OCI-LY7 (cell line): ENCODE data around the gene FGGY. TPM values are rescaled to one million over a fixed set of nuclear protein-coding genes. Genes with fewer than 3 reads are reported as not detected.

Experiments used
- BruUV-seq: library from RNA; stranded (reverse); fragments of 400-500 nt; replicated peaks from 2 replicates; lab custom pipeline; 2021; lab: Mats Ljungman, UMichigan
- CTCF ChIA-PET: fragments of 300-600 bp; sonication (Branson Sonifier 250); formaldehyde crosslinking; loops from one replicate; lab custom pipeline; 2022; ENCODE audit warnings: antibody characterized with exemption; ENCODE audit not compliant: unreplicated experiment; lab: Charles Lee
- POLR2A ChIA-PET: fragments of 300-600 bp; sonication (Branson Sonifier 250); formaldehyde crosslinking; loops from one replicate; lab custom pipeline; 2022; ENCODE audit warnings: antibody characterized with exemption; lab: Charles Lee
- DNase-seq: peaks from one replicate; pipeline ENCODE4 v3.0.0-alpha.2; 2015; ENCODE audit warnings: low spot score
- H2AFZ ChIP-seq: fragments of 200-600 bp; sonication (generic), shearing (Covaris generic); 2 replicates; pipeline ENCODE4 v1.6.1; 2014; ENCODE audit warnings: mild to moderate bottlenecking, antibody characterized with exemption, low read length, moderate library complexity
- H3K27ac ChIP-seq: fragments of 200-600 bp; sonication (generic); 2 replicates; pipeline ENCODE4 v1.5.1; 2014; ENCODE audit warnings: mixed run types, low read depth, mild to moderate bottlenecking, moderate library complexity, low read length, inconsistent platforms; ENCODE audit not compliant: poor library complexity, severe bottlenecking
- H3K36me3 ChIP-seq: fragments of 200-600 bp; sonication (generic); 2 replicates; pipeline ENCODE4 v1.6.1; 2014; ENCODE audit warnings: mild to moderate bottlenecking, antibody characterized with exemption, low read length, moderate library complexity, mixed read lengths; ENCODE audit not compliant: insufficient read depth
- H3K4me1 ChIP-seq: fragments of 200-600 bp; sonication (generic); 2 replicates; pipeline ENCODE4 v1.5.1; 2014; ENCODE audit warnings: mild to moderate bottlenecking, low read length; ENCODE audit not compliant: insufficient read depth, poor library complexity, severe bottlenecking
- H3K4me2 ChIP-seq: fragments of 200-600 bp; sonication (generic); 2 replicates; pipeline ENCODE4 v1.6.1; 2014; ENCODE audit warnings: mild to moderate bottlenecking, low read length
- H3K4me3 ChIP-seq: fragments of 200-600 bp; sonication (generic); 2 replicates; pipeline ENCODE4 v1.5.1; 2014; ENCODE audit warnings: mild to moderate bottlenecking, low read depth, low read length; ENCODE audit not compliant: poor library complexity, severe bottlenecking
- H3K79me2 ChIP-seq: fragments of 200-600 bp; sonication (generic); 2 replicates; pipeline ENCODE4 v1.6.1; 2016; ENCODE audit warnings: low read depth, mild to moderate bottlenecking, low read length, moderate library complexity, mixed read lengths; ENCODE audit not compliant: insufficient read depth
- H3K9me2 ChIP-seq: fragments of 200-600 bp; sonication (generic); 2 replicates; pipeline ENCODE4 v1.6.1; 2016; ENCODE audit warnings: mild to moderate bottlenecking, low read length, mixed read lengths; ENCODE audit not compliant: insufficient read depth
- H3K9me3 ChIP-seq: fragments of 200-600 bp; sonication (generic); 2 replicates; pipeline ENCODE4 v1.6.1; 2014; ENCODE audit warnings: mild to moderate bottlenecking, mixed run types, low read length, mixed read lengths
- H4K20me1 ChIP-seq: fragments of 200-600 bp; sonication (generic); 2 replicates; pipeline ENCODE4 v1.6.1; 2014; ENCODE audit warnings: mild to moderate bottlenecking, antibody characterized with exemption, low read length, moderate library complexity, mixed read lengths; ENCODE audit not compliant: insufficient read depth
- EZH2phosphoT487 ChIP-seq: fragments of 200-600 bp; sonication (generic); IDR thresholded peaks from 2 replicates; pipeline ENCODE4 v1.6.1; 2018; ENCODE audit warnings: low read depth, borderline replicate concordance, mild to moderate bottlenecking, mixed run types, antibody characterized with exemption, low read length, moderate library complexity, mixed read lengths
- intact Hi-C: fragments of 100-400 bp; cut with micrococcal nuclease; formaldehyde crosslinking; loops from one replicate; pipeline ENCODE4 v1.10.0; 2022; ENCODE audit not compliant: unreplicated experiment
- total RNA-seq, 2 experiments: library from RNA; depleted of rRNA in 1 of 2; stranded (reverse); fragments of >200 nt in 1 of 2; shearing (Covaris generic) in 1 of 2; gene quantifications; 2 replicates each; pipeline ENCODE4 v1.2.3, GENCODE V29; 2014 to 2022
- TF ChIP-seq, protein P1 (sequence below): fragments of 200-600 bp; sonication (generic); conservative IDR thresholded peaks from 2 replicates; pipeline ENCODE4 v1.5.1; 2014; ENCODE audit warnings: mild to moderate bottlenecking, antibody characterized with exemption, low read length, moderate library complexity, mixed read lengths

FGGY gene
- total RNA-seq, 2 experiments from 2014 or later: 0.63 to 4.5 TPM

DNA sequence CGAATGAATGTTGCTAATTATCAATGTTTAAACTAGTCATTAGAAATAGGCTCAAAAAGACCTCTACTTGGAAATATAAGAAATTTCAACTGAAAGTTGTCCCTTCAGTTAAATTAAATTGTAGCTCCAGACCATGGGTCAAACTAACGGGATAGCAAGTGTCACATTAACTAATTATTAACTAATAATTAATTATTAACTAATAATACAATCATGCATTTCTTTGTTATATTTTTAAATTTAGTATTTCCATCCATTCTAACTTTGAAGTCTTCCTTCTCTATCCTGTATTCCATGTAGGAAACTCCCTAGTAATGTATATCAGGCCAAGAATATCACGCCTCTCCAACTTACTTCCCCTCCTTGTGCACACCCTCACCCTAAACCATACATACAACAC lies 474.5 kb downstream of the FGGY start:
- ChIA-PET CTCF (no interaction called here), POLR2A (interaction anchor here (0.7 to 1.3 kb wide), 2 partner anchors 36 to 298 kb away, joined by 3 read pairs; no protein-coding TSS in a partner anchor)
- no peak for DNase-seq
- Histone ChIP-seq H3K4me2 (no peak overlapping the region), H4K20me1 (no peaks in the 10 kb centered on the region), H3K9me3 (no peaks in the 10 kb centered on the region), H3K79me2 (no peaks in the 10 kb centered on the region), H3K27ac (no peak overlapping the region), H3K36me3 (no peaks in the 10 kb centered on the region), H2AFZ (no peak overlapping the region), H3K4me3 (no peak overlapping the region), H3K4me1 (no peaks in the 10 kb centered on the region), H3K9me2 (no peaks in the 10 kb centered on the region)
- intact Hi-C loops: no loop called here
- TF ChIP-seq EZH2phosphoT487: no peak
- TF ChIP-seq, protein P1, sequence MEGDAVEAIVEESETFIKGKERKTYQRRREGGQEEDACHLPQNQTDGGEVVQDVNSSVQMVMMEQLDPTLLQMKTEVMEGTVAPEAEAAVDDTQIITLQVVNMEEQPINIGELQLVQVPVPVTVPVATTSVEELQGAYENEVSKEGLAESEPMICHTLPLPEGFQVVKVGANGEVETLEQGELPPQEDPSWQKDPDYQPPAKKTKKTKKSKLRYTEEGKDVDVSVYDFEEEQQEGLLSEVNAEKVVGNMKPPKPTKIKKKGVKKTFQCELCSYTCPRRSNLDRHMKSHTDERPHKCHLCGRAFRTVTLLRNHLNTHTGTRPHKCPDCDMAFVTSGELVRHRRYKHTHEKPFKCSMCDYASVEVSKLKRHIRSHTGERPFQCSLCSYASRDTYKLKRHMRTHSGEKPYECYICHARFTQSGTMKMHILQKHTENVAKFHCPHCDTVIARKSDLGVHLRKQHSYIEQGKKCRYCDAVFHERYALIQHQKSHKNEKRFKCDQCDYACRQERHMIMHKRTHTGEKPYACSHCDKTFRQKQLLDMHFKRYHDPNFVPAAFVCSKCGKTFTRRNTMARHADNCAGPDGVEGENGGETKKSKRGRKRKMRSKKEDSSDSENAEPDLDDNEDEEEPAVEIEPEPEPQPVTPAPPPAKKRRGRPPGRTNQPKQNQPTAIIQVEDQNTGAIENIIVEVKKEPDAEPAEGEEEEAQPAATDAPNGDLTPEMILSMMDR: no peak
- no TSS peak for BruUV-seq

DNA sequence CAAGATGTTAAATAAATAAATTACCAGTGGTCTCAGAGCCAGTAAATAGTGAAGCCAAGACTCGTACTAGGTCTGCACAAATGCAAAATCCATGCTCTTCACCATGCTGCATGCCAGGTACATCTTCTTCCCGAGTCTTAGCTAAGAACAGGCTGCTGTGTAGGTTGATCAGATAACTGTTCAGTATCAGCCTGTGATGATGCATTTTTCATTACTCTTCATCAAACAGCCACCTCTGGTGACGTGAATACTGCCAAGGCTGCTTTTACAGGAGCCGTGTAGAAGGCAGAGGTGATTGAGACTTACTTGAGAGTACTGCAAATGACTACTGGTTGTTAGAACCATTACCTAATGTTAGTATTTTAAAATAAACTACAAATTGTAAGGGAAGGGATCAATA lies 478.6 kb downstream of the FGGY start:
- no TSS peak for BruUV-seq
- intact Hi-C loops: no loop called here
- TF ChIP-seq, protein P1: no peak
- TF ChIP-seq EZH2phosphoT487: no peak
- Histone ChIP-seq H3K9me3 (no peaks in the 10 kb centered on the region), H4K20me1 (no peaks in the 10 kb centered on the region), H3K4me1 (no peaks in the 10 kb centered on the region), H2AFZ (no peak overlapping the region), H3K27ac (no peak overlapping the region), H3K36me3 (no peaks in the 10 kb centered on the region), H3K4me2 (no peak overlapping the region), H3K4me3 (no peak overlapping the region), H3K79me2 (no peaks in the 10 kb centered on the region), H3K9me2 (no peaks in the 10 kb centered on the region)
- CTCF ChIA-PET: no interaction called here
- DNase-seq: no peak
- POLR2A ChIA-PET: no interaction called here

DNA sequence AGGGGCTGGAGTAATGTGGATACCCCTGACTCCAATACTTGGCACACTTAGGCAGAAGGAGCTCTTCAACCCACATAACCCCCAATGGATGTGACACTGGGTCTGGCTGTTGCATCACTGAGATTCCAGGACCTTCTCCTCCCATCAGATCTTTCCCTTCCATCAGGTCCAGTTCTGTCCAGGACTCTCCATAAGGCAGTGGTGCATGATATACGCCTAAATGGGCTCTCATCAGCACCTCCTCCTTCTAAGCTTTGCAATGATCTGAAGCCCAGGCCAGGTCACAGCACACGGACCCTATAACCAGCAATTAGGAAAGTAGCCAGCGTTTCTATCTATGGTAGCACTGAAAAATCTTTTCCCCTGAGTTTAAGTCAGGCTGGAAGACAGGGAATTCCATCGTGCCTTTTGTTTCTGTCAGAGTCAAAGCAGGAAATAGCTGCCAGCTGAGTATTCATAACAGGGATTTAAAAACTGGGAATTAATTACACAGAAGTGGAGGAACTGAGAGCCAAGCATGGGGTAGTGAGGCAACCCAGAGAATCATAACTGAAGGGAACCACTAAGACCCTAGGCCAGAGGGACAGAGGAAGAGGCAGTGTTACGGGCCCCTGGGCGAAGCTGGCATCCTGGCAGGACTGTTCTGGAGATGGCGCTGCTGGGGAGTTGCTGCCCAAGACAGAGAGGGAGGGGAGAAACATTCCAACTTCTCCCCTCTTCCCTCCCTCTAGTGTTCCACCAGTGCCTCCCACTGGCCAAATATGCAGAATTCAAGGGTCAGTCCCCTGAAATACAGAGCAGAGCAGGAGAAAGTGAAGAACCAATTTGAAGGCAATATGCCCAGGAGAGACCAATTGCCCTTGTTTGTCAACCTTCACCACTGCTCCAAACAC lies 480.3 kb downstream of the FGGY start:
- no peak overlapping the region for H2AFZ ChIP-seq
- no peak overlapping the region for H3K27ac ChIP-seq
- no peak for DNase-seq
- no peak overlapping the region for H3K4me3 ChIP-seq
- intact Hi-C loops: no loop called here
- H3K9me2 ChIP-seq: no peaks in the 10 kb centered on the region
- BruUV-seq: no TSS peak
- H4K20me1 ChIP-seq: no peaks in the 10 kb centered on the region
- no peaks in the 10 kb centered on the region for H3K36me3 ChIP-seq
- H3K4me1 ChIP-seq: no peaks in the 10 kb centered on the region
- no peak overlapping the region for H3K4me2 ChIP-seq
- TF ChIP-seq, protein P1: no peak
- TF ChIP-seq EZH2phosphoT487: no peak
- no peaks in the 10 kb centered on the region for H3K9me3 ChIP-seq
- ChIA-PET CTCF (no interaction called here), POLR2A (no interaction called here)
- H3K79me2 ChIP-seq: no peaks in the 10 kb centered on the region
